Stimulated activated CD4-positive, alpha-beta T cell treated with anti-CD3 and anti-CD28 coated beads, Interleukin-2, amount 100 ng/mL, for 24 hours (primary cell): Measurements from ENCODE around the gene YWHAQ.

Experiments
- DNase-seq, 2 donors: peaks; one replicate each; pipeline ENCODE4 v3.0.0-alpha.2; 2020

Gene YWHAQ

DNA sequence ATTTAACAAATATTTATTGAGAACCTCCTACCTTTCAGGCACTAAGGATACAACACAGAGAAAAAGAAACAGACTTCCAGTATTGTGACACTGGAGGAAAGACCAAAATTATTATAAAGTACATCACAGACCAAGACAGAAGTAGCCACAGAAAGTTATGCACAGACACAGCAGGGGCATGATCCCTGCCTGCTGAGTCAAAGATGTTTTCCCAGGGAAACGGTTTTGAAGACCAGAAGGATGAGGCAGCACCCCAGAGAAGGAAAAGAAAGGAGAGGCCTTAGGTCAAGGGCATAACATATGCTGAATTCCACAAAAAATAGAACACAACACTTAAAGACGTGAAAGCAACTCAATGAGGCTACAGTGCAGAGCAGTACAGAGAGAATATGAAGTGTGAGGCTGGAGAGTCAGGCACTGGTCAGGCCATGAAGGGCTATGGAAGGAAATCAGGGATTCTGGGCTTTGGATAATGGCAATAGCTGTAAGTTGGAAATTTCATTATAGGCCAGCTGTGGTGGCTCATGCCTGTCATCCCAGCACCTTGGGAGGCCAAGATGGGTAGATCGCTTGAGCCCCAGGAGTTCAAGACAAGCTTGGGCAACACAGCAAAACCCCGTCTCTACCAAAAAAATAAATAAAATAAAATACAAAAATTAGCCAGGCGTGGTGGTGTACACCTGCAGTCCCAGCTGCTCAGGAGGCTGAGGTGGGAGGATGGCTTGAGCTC is 83.4 kb downstream of the YWHAQ start:
- no peak for DNase-seq

DNA sequence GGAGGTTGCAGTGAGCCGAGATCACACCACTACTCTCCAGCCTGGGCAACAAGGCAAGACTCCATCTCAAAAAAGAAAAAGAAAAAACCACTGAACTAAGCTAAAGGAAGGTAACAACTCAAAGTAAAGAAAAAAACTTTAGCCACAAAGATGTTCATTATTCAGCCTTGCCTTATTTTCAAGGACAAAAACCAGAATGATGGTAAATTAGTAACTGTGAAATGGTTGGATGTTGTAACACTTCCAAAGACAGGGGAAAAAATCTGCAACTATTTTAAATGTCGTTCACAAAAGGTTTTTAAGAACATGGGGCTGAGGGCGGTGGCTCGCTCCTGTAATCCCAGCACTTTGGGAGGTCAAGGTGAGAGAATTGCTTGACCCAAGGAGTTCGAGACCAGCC is 85.3 kb downstream of the YWHAQ start:
- no peak for DNase-seq

DNA sequence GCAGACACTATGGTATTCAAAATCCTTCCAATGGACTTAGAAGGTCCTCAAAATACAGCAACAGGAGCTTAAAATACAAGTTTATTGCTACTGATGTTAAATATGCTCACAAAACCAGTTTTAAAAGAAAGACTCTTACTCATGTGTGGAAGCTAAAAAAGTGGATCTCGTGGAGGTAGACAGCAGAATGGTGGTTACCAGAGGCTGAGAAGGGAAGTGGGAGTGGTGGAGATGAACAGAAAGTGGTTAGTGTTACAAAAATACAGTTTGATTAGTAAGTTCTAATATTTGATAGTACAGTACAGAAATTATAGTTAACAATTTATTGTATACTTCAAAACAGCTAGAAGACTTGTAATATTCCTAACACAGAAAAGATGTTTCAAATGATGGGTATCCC is 87.2 kb downstream of the YWHAQ start:
- no peak for DNase-seq

DNA sequence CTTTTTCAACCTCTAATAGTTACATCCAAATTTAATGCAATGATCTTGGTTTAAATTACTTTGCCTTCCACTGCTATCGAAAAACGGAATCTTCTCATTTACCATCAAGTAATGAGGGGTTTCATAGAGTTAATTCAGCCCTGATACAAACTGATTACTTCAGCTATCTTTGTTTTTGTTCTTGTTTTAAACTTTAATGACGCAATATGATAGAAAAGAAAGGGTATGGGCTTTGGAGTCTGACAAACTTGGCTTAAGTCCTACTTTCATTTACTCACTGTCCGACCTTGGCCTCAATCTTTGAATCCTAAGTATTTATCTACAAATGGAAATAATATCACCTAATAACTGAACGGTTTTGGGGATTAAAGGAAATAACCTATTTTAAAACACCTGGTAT is 91.3 kb downstream of the YWHAQ start:
- DNase-seq: no peak

DNA sequence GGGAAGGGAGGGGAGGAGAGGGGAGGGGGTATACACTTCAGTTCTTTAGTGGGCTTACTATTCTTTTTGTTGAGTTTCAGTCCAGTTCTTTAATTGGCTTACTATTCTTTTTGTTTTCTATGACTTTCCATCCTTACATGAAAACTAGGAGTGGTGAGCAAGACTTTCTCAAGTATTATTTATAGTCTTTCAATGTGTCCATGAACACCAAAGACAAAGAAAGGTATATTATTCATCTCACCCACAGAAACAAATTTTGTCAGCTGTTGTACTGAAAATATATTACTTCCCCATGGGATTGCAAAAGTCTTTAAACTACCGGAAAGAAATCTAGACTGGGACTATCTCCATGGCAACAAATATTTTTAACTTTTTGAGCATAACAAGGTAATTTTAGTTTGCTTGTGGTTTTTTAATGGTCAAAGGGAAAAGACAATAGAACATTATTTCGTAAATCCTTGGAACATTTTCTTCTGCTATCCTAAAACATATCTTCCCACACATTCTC is 92.7 kb downstream of the YWHAQ start:
- DNase-seq: no peak

DNA sequence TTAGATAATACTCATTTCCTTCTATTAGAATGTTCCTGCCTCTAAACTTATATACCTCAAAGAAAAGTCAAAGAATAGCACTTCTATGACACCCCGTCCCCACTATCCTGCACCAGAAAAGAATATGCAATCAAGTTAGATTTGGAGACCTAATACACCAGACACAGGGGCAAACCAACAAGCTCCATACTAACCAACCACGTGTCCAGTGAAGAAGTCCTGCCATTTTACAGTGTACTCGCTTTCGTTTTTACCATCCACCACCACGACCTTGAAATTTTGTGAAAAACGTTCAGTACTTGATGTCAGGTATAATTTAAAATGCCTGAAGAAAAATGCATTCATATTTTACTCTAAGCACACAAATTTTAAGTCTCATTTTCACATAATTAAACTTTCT is 94.3 kb downstream of the YWHAQ start:
- no peak for DNase-seq

DNA sequence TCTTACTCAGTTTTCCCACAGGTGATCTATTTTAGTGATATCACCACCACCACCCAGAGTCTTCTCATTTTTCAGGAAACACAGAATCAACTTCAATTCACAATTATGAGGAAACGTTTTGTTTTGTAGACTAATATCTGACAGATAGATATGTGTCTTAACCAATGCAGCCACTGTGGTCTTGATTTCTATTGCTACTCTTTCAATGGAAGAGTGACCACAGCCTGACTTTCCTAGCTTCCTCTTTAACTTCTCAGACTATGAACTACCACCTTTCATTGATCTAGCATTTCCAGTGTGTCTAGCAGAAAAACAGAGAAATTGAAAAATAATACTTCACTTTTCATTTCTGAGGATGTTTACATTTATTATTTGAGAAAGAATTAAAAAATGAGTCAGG is 95.6 kb downstream of the YWHAQ start:
- DNase-seq: no peak
